ENCODE measurements around the gene UBXN10. TPM values are rescaled to one million over a fixed set of nuclear protein-coding genes. Genes with fewer than 3 reads are reported as not detected.

The UBXN10 gene
- total RNA-seq, 1 experiment from 2014 or later, result 0.33 TPM

- no peak for TF ChIP-seq CTCF (IDR thresholded peaks at IDR 0.05; ENCODE audit: unreplicated experiment)
- no peak overlapping the region for H3K27ac Mint-ChIP-seq (ENCODE audit: unreplicated experiment)
- no peak overlapping the region for H3K4me3 Mint-ChIP-seq (ENCODE audit: low read depth, unreplicated experiment)
- no peaks in the 10 kb centered on the region for H3K27me3 Mint-ChIP-seq (ENCODE audit: unreplicated experiment)
- intact Hi-C loops (cut with micrococcal nuclease; ENCODE audit: unreplicated experiment), result no loop called here
- DNase-seq, result no peak
- BruUV-seq (replicated peaks), result no TSS peak
- no peaks in the 10 kb centered on the region for H3K9me3 Mint-ChIP-seq (ENCODE audit: low read depth, unreplicated experiment)
- CTCF ChIA-PET, result no interaction called here
- H3K4me1 Mint-ChIP-seq (ENCODE audit: low read depth, unreplicated experiment), result peaks cover 22% of the 10 kb centered on the region
- H3K36me3 Mint-ChIP-seq (ENCODE audit: insufficient read depth, unreplicated experiment), result peaks cover 7% of the 10 kb centered on the region
These were observed 44.4 kb upstream of the UBXN10 start for GRCh38 chr1:20141466-20141865.

GRCh38 chr1:20142001-20142710 is 43.7 kb upstream of the UBXN10 start:
- Mint-ChIP-seq H3K27ac (ENCODE audit: unreplicated experiment) (no peak overlapping the region), H3K27me3 (ENCODE audit: unreplicated experiment) (no peaks in the 10 kb centered on the region), H3K36me3 (ENCODE audit: insufficient read depth, unreplicated experiment) (peaks cover 2% of the 10 kb centered on the region), H3K4me3 (ENCODE audit: low read depth, unreplicated experiment) (no peak overlapping the region), H3K9me3 (ENCODE audit: low read depth, unreplicated experiment) (no peaks in the 10 kb centered on the region), H3K4me1 (ENCODE audit: low read depth, unreplicated experiment) (peaks cover 19% of the 10 kb centered on the region)
- no peak for TF ChIP-seq CTCF (IDR thresholded peaks at IDR 0.05; ENCODE audit: unreplicated experiment)
- BruUV-seq (replicated peaks), result no TSS peak
- CTCF ChIA-PET, result no interaction called here
- intact Hi-C loops (cut with micrococcal nuclease; ENCODE audit: unreplicated experiment), result no loop called here
- DNase-seq, result no peak

GRCh38 chr1:20143318-20143717 is 42.6 kb upstream of the UBXN10 start:
- intact Hi-C loops (cut with micrococcal nuclease; ENCODE audit: unreplicated experiment), result no loop called here
- Mint-ChIP-seq H3K36me3 (ENCODE audit: insufficient read depth, unreplicated experiment) (no peaks in the 10 kb centered on the region), H3K9me3 (ENCODE audit: low read depth, unreplicated experiment) (no peaks in the 10 kb centered on the region), H3K27me3 (ENCODE audit: unreplicated experiment) (no peaks in the 10 kb centered on the region), H3K4me3 (ENCODE audit: low read depth, unreplicated experiment) (no peak overlapping the region), H3K27ac (ENCODE audit: unreplicated experiment) (no peak overlapping the region), H3K4me1 (ENCODE audit: low read depth, unreplicated experiment) (peaks cover 7% of the 10 kb centered on the region)
- BruUV-seq (replicated peaks), result no TSS peak
- DNase-seq, result no peak
- no peak for TF ChIP-seq CTCF (IDR thresholded peaks at IDR 0.05; ENCODE audit: unreplicated experiment)
- CTCF ChIA-PET, result no interaction called here

GRCh38 chr1:20143734-20144565 is 41.9 kb upstream of the UBXN10 start:
- H3K27me3 Mint-ChIP-seq (ENCODE audit: unreplicated experiment), result no peaks in the 10 kb centered on the region
- H3K36me3 Mint-ChIP-seq (ENCODE audit: insufficient read depth, unreplicated experiment), result no peaks in the 10 kb centered on the region
- H3K27ac Mint-ChIP-seq (ENCODE audit: unreplicated experiment), result no peak overlapping the region
- peaks cover under 1% of the 10 kb centered on the region for H3K4me1 Mint-ChIP-seq (ENCODE audit: low read depth, unreplicated experiment)
- intact Hi-C loops (cut with micrococcal nuclease; ENCODE audit: unreplicated experiment), result no loop called here
- DNase-seq, result no peak
- CTCF ChIA-PET, result interaction anchor here (0.7 kb wide), 1 partner anchor 20 kb away, joined by 4 read pairs; no protein-coding TSS in a partner anchor
- TF ChIP-seq CTCF (IDR thresholded peaks at IDR 0.05; ENCODE audit: unreplicated experiment), result no peak
- BruUV-seq (replicated peaks), result no TSS peak
- H3K9me3 Mint-ChIP-seq (ENCODE audit: low read depth, unreplicated experiment), result no peaks in the 10 kb centered on the region
- no peak overlapping the region for H3K4me3 Mint-ChIP-seq (ENCODE audit: low read depth, unreplicated experiment)
